ENCODE results near the gene PLEKHA5.

DNA sequence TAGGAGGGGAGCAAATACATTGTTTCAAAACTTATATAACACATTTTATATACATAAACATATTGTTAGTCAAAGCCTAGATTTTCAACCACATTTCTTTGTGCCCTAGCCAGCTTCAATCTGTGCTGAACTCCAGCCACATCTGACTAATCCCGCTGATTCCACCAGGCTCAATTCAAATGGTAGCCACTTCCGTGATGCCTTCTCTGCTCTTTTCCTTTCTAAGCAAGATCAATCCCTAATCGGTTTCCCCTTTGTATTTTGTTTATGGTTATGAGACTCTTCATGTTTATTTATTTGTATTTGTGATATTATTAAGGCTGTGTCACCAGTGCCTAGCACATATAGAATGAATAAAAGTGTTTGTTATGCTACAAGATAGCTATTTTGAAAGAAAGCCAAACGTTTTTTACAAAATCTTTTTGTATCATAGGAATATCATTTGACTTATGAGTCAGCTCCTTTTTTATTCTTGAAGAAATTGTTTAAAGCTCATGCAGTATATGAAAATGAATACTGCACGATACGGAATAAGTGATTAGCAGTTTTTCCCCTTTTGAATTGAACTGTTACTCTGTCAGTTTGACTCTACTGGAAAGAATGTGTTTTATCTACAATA is 110.2 kb downstream of the PLEKHA5 start:
- no peak for TF ChIP-seq CTCF (IDR thresholded peaks at IDR 0.05)
- no peak for TF ChIP-seq POLR2A (IDR thresholded peaks at IDR 0.05)

Data from sigmoid colon (tissue), 3 donors.